ENCODE results near the gene RPL38.

RPL38 gene

DNA sequence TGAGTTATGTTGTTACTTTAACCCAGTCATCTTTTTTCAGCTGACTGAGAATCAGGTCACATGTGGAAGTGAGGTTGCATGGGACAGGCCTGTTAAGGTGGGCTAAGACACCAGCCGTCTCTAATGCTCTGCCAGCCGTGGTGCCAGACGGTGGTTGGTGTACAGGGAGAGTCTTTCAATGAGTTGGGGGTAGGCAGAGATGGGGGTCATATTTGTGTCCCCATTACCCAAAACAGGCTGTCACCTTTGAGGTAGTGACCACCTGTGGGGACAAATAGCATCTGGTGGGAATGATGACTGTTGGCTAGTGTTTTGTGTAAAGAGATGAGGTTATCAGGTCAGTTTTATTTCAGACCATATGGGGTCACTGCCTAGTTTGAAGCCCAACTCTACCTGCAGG lies 1.8 kb downstream of the RPL38 start:
- in situ Hi-C loops (cut with HindIII; ENCODE audit: low sequenced_read_pairs) = no loop called here

GRCh38 chr17:74206332-74206818 lies 2.9 kb downstream of the RPL38 start:
- in situ Hi-C loops (cut with HindIII; ENCODE audit: low sequenced_read_pairs) = no loop called here

DNA sequence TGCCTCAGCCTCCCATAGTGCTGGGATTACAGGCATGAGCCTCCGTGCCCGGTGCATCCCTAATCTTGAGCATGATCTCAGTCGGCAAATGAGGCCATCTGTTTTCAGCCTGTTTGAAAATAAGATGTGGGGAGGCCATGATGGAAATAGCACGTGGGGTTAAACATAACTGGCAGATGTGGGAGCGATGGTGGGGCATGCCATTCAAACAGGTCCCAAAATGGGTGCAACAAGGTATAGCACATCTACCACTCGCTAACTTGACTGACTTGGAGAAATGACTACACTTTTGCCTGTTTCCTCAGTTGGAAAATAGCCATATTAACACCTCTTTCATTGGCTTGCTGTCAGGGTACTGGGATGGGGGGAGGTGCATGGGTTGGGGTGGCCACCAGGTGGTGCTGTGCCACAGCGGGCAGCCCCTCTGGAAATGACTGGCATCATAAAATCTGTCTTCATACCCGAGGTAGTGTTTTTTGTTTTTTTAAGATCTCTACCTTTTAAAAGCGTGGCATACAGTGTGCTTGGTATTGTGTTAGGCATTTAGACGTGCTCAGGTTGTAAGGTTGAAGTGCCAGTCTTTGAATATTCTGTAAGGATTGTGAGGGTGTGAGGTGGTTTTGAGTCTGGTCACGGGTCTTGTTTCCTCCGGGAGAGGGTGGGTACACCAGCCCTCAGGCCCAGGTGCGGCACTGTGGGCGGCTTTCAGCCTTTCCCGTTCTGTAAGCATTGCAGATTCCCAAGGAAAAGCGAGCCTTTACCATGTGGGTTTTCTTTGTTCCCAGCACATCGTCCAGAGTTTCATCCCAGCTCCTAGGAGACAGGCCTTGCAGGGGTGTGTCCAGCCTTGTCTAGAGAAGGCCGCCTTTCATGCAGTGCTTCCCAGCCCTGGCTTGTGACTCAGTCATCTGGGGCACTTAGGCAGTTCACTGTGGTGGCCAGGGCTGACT lies 7.0 kb downstream of the RPL38 start:
- in situ Hi-C loops (cut with HindIII; ENCODE audit: low sequenced_read_pairs) = no loop called here

GRCh38 chr17:74211141-74211911 lies 7.8 kb downstream of the RPL38 start:
- in situ Hi-C loops (cut with HindIII; ENCODE audit: low sequenced_read_pairs) = no loop called here

- in situ Hi-C loops (cut with HindIII; ENCODE audit: low sequenced_read_pairs) = no loop called here
Measured at GRCh38 chr17:74211912-74212208, 8.4 kb downstream of the RPL38 start.

GRCh38 chr17:74212209-74212912 lies 8.9 kb downstream of the RPL38 start:
- in situ Hi-C loops (cut with HindIII; ENCODE audit: low sequenced_read_pairs) = no loop called here

GRCh38 chr17:74212913-74213791 lies 9.7 kb downstream of the RPL38 start, which contains the start of gene TTYH2:
Gene TTYH2 (plus strand): TSS chr17:74213571. CDS start chr17:74213588, 17 bp downstream.
- in situ Hi-C loops (cut with HindIII; ENCODE audit: low sequenced_read_pairs) = no loop called here

- in situ Hi-C loops (cut with HindIII; ENCODE audit: low sequenced_read_pairs) = no loop called here
Measured at GRCh38 chr17:74213861-74214391, 10.4 kb downstream of the RPL38 start.

DNA sequence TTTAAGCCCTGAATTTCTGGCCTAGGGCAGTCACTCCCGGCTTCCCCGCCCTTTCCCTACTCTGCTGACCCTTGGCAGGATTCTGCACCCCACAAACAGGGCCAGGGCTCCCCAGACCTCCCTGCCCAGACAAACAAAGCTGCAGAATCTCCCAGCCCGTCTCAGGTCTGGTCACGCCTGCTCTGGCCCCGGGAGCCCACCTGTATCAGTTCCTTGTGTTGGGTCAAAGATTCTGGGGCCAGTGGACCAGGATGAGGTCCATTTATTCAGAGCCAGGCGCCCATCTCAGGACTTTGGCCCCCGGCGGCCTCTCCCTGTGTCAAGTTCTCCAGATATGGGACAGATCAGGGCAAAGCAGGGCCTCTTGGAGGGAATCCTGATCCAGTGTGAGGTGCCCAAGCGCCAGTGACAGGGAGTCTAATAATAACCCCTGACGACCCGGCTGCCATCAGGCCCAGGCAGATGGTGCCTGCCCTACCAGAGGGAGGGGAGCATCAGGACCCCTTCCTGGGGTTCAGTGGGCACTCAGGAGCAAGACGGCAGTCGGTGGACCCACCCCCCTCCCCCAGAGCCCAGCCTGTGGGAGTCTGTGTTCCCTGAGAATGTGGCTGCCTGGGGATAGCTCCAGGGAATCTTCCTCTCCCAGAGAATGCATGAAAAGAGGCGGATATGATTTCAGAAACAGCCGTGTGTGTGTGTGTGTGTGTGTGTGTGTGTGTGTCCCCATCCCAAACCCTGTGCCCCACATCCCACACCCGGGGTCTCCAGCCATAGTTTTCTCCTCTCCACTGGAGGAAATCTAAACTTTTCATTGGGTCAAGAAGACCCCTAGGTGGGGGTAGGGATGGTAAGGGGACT lies 11.2 kb downstream of the RPL38 start:
- in situ Hi-C loops (cut with HindIII; ENCODE audit: low sequenced_read_pairs) = no loop called here

DNA sequence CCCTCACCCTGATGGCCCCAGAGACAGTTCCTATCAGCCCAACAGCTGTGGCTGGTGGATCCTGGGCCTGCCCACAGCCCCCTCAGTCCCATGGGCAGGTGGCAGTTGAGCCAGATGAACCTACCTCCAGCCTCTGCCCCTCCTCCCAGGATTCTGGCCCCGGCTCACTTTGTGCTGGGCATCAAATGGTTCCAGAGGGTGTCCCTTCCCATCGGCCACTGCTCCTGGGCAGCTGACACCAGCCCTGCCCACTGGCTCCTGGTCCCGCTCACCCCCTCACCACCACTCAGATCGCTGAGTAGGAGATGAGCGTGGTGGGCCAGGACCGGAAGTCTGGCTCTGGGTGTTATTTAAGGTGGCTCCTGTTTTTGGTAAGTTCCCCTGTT lies 11.9 kb downstream of the RPL38 start:
- in situ Hi-C loops (cut with HindIII; ENCODE audit: low sequenced_read_pairs) = no loop called here

DNA sequence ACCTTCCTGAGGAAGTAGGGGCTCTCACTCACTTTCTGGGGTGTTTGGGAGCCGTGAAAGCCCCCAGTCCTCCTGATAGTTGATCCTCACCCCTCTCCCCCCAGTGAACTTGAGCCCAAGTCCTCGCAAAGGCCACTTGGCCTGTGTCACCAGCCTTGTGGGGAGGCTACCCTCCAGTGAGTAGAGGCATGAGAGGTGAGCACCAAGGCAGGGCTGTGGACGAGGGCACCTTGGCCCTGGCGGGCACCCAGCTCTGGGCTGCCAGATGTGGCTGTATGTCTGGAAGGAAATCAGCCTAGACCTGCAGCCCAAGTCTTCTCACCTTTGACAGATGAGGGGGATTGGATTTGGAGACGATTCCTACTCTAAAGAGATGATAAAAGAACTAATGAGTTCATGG lies 13.0 kb downstream of the RPL38 start:
- in situ Hi-C loops (cut with HindIII; ENCODE audit: low sequenced_read_pairs) = no loop called here

DNA sequence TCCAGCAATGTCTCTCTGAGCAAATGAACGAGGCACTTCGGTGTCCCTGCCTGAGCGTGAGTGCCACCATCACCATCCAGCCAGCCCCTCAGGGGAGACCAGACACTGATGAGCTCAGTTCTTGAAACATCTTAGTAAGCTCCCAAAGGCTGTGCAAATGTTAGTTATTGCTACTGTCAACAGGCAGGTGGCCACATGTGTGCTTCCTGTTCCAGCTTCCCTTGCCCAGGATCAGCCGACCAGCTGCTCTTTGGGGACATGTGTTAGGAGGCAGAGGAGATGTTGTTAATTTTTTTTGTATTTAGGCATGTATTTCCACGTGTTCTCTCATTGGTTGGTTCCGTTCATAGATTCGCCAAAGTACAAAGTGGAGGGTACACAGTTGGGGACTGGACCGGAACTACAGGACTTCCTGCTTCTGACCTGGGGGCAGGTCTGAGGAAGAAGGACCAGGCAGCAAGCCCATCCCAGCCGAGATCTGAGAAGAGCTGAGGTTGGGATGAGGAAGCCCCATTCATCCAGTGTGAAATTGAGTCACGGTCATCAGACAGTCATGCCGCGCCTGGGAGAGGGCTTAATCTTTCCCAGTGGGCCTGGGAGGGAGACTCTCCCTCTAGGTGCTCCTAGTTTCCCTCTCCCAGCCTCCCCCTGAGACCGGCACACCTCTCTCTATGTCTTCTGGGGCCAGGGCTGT lies 13.7 kb downstream of the RPL38 start:
- in situ Hi-C loops (cut with HindIII; ENCODE audit: low sequenced_read_pairs) = no loop called here

GRCh38 chr17:74217888-74218287 lies 14.4 kb downstream of the RPL38 start:
- in situ Hi-C loops (cut with HindIII; ENCODE audit: low sequenced_read_pairs) = no loop called here

GRCh38 chr17:74218436-74218835 lies 15.0 kb downstream of the RPL38 start:
- in situ Hi-C loops (cut with HindIII; ENCODE audit: low sequenced_read_pairs) = no loop called here

- in situ Hi-C loops (cut with HindIII; ENCODE audit: low sequenced_read_pairs) = no loop called here
Measured at GRCh38 chr17:74219576-74220133, 16.2 kb downstream of the RPL38 start.

- in situ Hi-C loops (cut with HindIII; ENCODE audit: low sequenced_read_pairs) = no loop called here
Measured at GRCh38 chr17:74220219-74220618, 16.7 kb downstream of the RPL38 start.

- in situ Hi-C loops (cut with HindIII; ENCODE audit: low sequenced_read_pairs) = no loop called here
Measured at GRCh38 chr17:74220946-74221818, 17.7 kb downstream of the RPL38 start.
